NCI-H69 (cell line): ENCODE data around the gene IGSF8.
A peak's percentile ranks its signal among the peaks of the same experiment; 100 is the strongest.
"Not testable (repeated sequence)": the region's sequence is repeated elsewhere in the genome, so short reads cannot be mapped to it uniquely, and the experiment has no call there.

Experiments
- DNase-seq: peaks from one replicate; lab custom pipeline; 2025; lab: John Stamatoyannopoulos, UW

The IGSF8 gene

GRCh38 chr1:160127381-160127780 lies 29.0 kb upstream of the IGSF8 start:
- DNase-seq, result no peak

GRCh38 chr1:160126342-160126741 lies 27.9 kb upstream of the IGSF8 start:
- DNase-seq, result not testable (repeated sequence)

- DNase-seq, result no peak
Observed at GRCh38 chr1:160125746-160126145, 27.3 kb upstream of the IGSF8 start.

GRCh38 chr1:160124705-160125478 lies 26.5 kb upstream of the IGSF8 start:
- peak; percentile 20 for DNase-seq

- DNase-seq, result no peak
Observed at GRCh38 chr1:160123726-160124125, 25.3 kb upstream of the IGSF8 start.

- no peak for DNase-seq
Observed at GRCh38 chr1:160122978-160123495, 24.6 kb upstream of the IGSF8 start.

- DNase-seq, result no peak
Observed at GRCh38 chr1:160121388-160121787, 23.0 kb upstream of the IGSF8 start.

GRCh38 chr1:160120797-160121196 lies 22.4 kb upstream of the IGSF8 start:
- no peak for DNase-seq

- no peak for DNase-seq
Observed at GRCh38 chr1:160118928-160119327, 20.5 kb upstream of the IGSF8 start.

- no peak for DNase-seq
Observed at GRCh38 chr1:160117709-160118183, 19.3 kb upstream of the IGSF8 start.

- no peak for DNase-seq
Observed at GRCh38 chr1:160117300-160117699, 18.9 kb upstream of the IGSF8 start.

- DNase-seq, result peak; percentile 26
Observed at GRCh38 chr1:160116283-160117147, 18.1 kb upstream of the IGSF8 start.

GRCh38 chr1:160115545-160116282 lies 17.3 kb upstream of the IGSF8 start, which contains the start of gene ATP1A2:
Gene ATP1A2 (plus strand): TSS chr1:160115759. CDS start chr1:160115862, 103 bp downstream.
- peak; percentile 41 for DNase-seq

- no peak for DNase-seq
Observed at GRCh38 chr1:160114085-160114484, 15.7 kb upstream of the IGSF8 start.

GRCh38 chr1:160113407-160113806 lies 15.0 kb upstream of the IGSF8 start:
- no peak for DNase-seq

- DNase-seq, result no peak
Observed at GRCh38 chr1:160112357-160112756, 13.9 kb upstream of the IGSF8 start.

- DNase-seq, result not testable (repeated sequence)
Observed at GRCh38 chr1:160111462-160111861, 13.0 kb upstream of the IGSF8 start.

- DNase-seq, result no peak
Observed at GRCh38 chr1:160109686-160110085, 11.3 kb upstream of the IGSF8 start.

GRCh38 chr1:160108888-160109662 lies 10.7 kb upstream of the IGSF8 start:
- peak; percentile 91 for DNase-seq

GRCh38 chr1:160107512-160107911 lies 9.1 kb upstream of the IGSF8 start:
- no peak for DNase-seq

GRCh38 chr1:160105155-160105554 lies 6.7 kb upstream of the IGSF8 start:
- no peak for DNase-seq
